HG02938 (cell line): ENCODE measurements around the gene CISD1.
A peak's percentile ranks its signal among the peaks of the same experiment; 100 is the strongest.
"Not testable (repeated sequence)": the region's sequence is repeated elsewhere in the genome, so short reads cannot be mapped to it uniquely, and the experiment has no call there.

Experiments
- ATAC-seq: cut with Tn5 transposase; IDR thresholded peaks from one replicate; pipeline ENCODE4 v1.9.1; 2021; ENCODE audit warnings: mild to moderate bottlenecking, moderate library complexity; ENCODE audit not compliant: unreplicated experiment

The CISD1 gene

DNA sequence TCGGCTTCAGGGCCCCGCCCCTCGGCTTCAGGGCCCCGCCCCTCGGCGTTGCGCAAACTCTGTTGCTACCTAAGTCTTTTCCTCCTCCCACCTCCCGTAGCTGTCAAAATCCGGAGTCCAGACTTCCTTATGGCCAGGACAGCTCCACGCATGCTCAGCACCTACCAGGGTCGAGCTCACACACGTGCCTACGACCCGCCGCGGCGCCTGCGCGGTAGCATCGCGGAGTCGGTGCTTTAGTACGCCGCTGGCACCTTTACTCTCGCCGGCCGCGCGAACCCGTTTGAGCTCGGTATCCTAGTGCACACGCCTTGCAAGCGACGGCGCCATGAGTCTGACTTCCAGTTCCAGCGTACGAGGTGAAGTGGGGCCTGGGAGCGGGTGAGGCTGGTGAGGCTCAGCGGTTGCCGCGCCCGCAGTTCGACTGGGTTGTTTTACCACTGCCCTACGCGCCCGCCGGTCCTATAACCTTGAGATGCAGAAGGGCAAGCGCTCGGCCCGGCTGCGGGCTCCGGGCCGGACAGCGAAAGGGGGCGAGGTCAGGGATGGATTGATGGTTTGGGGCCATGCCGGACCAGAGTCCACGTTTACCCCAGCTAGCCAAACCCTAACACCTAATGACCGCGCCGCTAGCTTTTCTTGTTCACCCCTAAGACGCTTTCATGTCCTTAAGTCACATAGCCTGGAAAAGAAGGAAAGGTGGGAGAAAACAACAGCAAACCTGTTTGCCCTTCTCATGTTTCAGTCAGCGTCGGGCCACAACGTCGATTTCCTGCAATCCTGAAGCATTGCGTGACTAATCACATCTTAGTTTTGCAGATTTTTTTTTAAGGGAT lies at the start of gene CISD1:
CISD1 (plus strand) TSS at position 217 of the 836 bp plus-strand sequence; CDS start at position 329, 112 bp downstream.
- peak; percentile 61 for ATAC-seq

DNA sequence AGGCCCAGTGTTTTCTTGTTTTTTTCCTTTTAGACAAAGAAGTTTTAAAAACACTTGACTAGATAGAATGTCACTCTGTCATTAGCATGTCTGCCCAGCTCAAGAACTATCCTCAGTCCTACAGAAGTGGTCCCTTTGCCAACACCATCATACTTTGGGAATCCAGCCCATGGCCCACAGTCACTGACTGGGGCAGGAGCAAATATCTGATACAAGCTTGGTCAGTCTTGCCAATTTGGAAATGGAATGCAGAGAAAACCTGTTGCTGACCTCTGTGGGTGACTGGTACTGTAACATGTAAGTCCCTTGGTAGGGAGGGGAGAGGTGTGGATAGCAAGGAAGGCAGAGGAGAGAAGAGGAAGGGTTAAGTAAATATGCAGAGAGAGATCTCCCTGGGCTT lies 49.1 kb upstream of the CISD1 start:
- no peak for ATAC-seq

DNA sequence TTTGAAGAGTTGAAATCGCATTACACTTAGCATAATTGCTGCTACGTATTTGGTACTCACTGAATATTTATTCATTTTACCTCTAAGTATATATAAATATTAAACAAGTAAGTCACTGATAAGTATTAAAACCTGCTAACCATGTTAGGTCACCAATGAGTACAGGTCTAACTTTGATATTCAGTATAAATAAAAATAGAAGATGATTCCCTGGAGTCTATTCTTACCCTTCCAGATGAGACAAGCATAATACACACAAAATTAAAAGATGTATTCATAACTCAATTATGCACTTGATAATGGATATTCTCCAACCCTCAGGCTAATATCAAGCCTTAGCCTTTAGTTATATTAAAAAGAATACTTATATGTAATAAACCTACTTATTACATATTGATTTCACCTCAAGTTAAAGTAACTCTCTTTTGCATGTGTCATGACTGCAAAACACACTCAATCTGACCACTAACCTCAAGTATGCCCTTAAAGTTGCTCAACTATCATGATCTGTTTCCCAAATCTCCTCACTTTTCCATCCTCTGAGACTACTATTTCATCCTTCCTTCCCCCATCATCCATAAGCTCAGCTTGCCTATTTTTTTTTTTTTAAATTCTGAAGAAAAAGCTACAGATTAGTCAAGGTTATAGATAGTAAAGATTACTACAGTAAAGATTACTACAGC lies 48.1 kb upstream of the CISD1 start:
- no peak for ATAC-seq

DNA sequence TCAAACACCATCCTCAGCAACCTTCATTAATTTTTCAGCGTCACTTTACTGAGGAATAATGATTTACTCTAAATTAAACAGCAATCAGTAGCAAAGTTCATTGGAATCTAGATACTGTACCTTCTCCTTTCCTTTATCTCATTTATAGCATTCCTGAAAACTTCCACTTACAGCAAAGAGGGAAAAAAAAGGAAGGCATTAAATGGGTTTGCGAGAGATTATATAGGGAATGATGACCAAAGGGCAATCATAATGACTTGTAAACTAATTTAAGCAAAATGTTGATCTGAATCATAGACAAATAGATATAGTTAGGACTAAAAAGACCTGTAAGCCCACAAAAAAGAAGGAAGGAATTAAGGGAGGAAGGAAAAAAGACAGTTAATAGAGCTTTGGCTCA lies 43.3 kb upstream of the CISD1 start:
- no peak for ATAC-seq

DNA sequence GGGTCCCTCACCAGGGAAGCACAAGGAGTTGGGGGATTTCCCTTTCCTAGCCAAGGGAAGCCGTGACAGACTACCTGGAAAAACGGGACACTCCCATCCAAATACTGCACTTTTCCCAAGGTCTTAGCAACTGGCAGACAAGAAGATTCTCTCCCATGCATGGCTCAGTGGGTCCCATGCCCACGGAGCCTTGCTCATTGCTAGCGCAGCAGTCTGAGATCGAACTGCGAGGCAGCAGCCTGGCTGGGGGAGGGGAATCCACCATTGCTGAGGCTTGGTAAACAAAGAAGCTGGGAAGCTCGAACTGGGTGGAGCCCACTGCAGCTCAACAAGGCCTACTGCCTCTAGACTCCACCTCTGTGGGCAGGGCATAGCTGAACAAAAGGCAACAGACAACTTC lies 39.1 kb upstream of the CISD1 start:
- ATAC-seq, result not testable (repeated sequence)

DNA sequence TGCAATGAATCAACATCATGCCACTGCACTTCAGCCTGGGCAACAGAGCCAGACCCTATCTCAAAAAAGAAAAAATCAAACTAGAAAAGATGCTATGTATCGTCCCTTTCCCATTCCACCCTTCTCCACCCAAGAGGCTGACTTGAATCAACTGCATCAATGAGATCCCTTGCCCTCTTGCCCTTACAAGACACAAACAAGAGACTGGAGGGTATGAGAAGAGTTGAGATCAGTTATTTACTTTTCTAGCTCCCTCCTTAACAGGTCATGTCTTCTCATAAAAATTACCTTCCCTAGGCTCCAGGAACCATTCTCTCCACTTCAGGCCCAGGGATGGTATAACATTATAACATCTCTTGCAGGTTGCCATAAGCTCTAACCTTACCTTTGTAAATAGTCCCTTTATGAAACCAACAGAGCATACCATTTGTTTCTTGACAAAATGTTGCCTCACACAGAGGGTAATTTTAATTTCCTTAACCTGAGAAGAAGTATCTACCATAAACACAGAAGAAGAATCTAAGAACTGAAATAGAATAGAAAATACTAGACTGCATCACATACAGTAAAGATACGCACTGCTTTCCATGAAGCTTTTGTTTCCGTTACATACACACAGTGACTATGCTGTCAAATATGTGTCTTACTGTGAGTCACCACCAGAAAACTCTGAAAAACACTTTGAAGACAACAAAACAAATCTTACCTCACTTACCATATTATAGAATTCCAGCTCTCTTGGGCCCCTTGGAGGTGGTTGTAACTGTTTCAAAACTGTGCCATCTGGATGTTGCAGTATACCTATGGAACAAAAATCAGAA lies 31.7 kb upstream of the CISD1 start:
- ATAC-seq, result no peak

DNA sequence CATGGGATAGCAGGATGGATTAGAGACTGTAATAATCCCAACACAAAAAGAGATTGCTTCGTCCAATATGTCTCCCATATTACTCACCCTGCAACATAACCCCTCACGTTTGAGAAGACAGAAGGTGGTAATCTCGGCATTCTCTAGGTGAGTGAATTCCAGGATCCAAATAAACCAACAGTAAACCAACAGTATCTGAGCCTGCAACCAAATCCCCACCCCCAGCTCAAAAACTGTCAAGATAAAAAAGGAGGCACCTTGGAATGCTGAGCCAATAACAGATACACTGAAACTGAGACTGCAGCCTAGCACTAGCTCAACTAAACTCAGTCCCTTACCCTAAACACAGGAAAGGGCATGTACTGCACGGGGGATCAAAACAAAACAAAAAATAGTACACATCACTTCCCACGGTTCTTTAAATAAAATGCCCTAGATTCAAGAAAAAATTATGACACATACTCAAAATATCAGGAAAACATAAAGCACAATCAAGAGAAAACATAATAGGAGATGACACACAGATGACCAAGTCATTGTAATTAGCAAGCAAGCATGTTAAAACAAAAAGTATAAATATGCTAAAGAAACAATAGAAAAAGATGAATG lies 29.3 kb upstream of the CISD1 start:
- ATAC-seq, result no peak

DNA sequence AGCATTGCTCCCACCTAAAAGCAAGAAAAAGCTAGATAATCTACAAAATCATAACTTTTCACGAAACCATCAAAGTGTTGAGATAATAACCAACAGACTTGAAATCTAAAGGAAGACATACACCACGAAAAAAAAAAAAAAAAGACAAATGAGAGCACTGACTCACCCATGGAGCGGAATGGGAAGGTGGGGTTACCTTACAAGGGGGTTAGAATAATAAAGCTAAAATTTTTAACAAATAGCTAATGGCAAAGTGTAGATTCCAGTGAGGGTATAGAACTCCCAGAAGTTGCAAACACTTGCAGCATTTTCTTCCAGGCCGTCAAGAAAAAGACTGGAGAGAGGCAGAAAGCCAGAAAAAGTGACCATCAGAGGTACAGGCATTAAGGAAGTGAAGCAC lies 28.4 kb upstream of the CISD1 start:
- no peak for ATAC-seq

DNA sequence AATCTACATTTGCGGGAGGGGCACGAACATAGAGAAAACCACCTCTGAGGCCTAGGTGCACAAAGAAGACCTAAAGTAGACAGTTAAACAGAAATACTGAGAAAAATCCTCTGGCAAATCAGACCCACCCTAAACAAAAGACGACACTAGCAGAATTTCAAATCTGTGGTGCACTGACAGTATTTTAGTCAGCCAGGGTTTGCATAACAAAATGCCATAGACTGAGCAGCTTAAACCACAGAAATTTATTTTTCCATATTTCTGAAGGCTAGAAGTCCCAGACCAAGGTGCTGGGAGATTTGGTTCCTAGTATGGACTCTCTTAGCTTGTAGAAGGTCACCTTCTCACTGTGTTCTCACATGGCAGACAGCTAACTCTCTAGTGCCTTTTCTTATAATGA lies 27.6 kb upstream of the CISD1 start:
- ATAC-seq, result no peak

DNA sequence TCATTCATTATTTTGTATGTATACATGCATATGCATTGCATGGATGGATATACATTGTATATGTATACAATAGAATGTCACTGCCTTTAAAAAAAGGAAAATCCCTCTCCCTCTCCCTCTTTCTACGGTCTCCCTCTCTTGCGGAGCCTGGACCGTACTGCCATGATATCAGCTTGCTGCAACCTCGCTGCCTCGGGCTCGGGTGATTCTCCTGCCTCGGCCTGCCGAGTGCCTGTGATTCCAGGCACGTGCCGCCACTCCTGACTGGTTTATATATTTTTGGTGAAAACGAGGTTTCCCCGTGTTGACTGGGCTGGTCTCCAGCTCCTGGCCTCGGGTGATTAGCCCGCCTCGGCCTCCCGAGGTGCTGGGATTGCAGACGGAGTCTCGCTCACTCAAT lies 25.7 kb upstream of the CISD1 start:
- no peak for ATAC-seq

DNA sequence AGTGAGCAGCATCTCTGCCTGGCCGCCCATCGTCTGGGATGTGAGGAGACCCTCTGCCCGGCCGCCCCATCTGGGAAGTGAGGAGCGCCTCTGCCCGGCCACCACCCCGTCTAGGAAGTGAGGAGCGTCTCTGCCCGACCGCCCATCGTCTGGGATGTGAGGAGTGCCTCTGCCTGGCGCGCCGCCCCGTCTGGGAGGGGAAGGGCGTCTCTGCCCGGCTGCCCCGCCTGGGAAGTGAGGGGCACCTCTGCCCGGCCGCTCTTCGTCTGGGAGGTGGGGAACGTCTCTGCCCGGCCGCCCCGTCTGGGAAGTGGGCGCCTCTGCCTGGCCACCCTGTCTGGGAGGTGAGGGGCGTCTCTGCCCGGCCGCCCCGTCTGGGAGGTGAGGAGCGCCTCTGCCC lies 25.2 kb upstream of the CISD1 start:
- not testable (repeated sequence) for ATAC-seq

DNA sequence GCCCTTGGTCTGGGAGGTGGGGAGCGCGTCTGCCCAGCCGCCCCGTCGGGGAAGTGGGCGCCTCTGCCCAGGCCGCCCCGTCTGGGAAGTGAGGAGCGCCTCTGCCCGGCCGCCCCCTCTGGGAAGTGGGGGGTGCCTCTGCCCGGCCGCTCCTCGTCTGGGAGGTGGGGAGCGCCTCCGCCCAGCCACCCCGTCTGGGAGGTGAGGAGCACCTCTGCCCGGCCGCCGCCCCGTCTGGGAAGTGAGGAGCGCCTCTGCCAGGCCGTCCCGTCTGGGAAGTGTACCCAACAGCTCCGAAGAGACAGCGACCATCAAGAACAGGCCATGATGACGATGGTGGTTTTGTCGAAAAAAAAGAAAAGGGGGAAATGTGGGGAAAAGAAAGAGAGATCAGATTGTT lies 24.7 kb upstream of the CISD1 start:
- not testable (repeated sequence) for ATAC-seq

DNA sequence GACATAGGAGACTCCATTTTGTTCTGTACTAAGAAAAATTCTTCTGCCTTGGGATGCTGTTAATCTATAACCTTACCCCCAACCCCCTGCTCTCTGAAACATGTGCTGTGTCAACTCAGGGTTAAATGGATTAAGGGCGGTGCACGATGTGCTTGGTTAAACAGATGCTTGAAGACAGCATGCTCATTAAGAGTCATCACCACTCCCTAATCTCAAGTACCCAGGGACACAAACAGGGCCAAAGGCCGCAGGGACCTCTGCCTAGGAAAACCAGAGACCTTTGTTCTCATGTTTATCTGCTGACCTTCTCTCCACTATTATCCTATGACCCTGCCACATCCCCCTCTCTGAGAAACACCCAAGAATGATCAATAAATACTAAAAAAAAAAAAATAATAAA lies 24.3 kb upstream of the CISD1 start:
- ATAC-seq, result not testable (repeated sequence)

DNA sequence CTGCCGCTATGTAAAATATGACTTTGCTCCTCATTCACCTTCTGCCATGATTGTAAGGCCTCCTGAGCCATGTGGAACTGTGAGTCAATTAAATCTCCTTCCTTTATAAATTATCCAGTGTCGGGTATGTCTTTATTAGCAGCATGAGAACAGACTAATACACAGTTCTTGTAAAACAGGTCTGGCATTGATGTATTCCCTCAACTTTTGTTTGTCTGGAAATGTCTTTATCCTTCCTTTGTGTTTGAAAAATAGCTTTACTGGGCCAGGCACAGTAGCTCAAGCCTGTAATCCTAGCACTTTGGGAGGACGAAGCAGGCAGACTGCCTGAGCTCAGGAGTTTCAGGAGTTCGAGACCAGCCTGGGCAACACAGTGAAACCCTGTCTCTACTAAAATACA lies 15.8 kb upstream of the CISD1 start:
- ATAC-seq, result no peak

DNA sequence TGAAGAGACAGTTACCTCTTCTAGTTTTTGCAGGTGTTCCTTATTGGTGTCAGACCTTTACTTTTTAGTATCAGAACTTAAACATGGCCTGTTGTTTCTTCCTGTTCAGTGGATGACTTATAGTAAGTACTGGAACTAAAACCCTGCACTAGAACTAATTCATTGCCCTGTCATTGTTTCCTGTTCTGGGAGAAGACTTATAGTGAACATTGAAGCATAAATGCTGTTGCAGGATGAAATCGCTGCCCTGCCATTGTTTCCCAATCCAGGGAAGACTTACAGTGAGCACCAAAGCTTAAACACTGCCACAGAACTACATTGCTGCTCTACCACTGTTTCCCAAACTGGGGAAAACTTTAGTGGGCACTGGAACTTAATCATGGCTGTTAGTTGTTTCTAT lies 14.3 kb upstream of the CISD1 start:
- no peak for ATAC-seq

DNA sequence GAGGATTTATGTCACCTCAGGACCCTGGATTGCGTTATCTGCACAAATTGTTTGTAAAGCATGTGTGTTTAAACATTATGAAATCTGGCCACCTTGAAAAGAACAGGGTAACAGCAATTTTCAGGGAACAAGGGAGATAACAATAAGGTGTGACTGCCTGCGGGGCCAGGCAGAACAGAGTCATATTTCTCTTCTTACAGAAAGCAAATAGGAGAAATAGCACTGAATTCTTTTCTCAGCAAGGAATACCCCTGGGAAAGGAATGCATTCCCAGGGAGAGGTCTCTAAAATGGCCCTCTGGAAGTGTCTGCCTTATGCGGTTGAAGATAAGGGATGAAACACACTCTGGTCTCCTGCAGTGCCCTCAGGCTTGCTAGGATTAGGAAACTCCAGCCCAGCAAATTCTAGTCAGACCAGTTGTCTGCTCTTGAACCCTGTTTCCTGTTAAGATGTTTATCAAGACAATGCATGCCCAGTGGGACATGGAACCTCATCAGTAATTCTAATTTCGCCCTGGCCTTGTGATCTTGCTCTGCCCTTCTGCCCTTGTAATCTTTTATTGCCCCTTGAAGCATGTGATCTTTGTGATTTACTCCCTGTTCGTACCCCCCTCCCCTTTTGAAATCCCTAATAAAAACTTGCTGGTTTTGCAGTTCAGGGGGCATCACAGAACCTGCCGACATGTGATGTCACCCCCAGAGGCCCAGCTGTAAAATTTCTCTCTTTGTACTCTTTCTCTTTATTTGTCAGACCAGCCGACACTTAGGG lies 12.8 kb upstream of the CISD1 start:
- not testable (repeated sequence) for ATAC-seq

DNA sequence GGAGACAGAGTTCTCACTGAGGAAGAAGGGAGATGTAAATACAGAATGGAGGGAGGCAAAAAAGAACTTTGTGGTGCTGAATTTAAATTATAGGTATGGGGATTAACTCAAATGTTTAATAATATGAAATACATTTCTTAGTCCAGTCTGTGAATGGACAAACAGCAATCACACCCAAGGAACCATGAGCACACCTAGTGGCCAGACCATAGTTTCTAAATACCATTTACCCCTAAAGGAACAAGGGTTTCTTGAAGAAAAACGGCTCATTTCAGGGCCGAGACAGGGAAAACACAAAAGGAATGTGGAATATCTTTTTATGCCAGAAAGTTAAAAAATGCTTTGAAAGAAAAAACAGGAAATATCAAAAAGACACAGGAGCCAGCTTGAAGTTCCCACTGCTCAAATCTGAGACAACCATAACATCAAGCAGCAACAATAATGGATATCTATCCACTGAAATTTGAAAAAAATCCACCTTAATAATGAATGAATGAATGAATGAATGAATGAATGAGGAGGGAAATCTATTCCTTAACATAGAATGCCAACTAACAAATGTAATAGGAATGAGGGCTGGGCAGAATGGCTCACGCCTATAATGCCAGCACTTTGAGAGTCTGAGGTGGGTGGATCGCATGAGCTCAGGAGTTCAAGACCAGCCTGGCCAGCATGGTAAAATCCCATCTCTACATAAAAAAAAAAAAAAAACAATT lies 9.8 kb upstream of the CISD1 start:
- ATAC-seq, result no peak

DNA sequence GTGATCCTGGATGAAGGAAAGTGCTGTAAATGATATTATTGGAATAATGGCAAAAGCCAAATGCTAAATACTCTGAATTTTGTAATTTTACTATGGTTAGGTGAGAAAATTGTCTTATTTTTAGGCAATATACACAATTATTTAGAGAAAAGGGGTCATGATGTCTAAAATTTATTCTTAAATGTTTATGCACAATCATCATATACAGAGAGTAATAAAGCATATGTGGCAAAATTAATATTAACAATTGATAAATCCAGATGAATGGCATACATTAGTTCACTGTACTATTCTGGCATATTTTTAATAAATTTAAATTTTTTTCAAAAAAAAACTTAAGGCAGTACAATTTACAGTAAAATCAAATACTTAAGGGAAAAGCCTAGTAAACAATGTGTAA lies 8.6 kb upstream of the CISD1 start:
- ATAC-seq, result no peak

DNA sequence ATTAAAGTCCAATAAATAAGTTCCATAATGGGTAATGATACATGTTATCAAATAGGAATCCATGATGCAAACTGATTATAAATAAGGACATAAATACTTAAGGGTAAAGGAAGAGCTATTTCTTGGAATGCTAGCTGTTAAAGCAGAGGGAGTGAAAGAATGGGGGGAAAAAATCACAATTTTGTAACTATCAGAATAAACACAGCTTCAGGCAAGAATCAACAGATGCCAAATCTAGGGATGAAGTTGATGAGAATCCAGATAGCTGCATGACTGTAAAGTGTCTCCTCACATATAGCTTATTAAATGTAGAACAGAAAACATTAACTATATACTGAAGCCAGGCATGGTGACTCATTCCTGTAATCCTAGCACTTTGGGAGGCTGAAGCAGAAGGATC lies 6.2 kb upstream of the CISD1 start:
- ATAC-seq, result no peak

DNA sequence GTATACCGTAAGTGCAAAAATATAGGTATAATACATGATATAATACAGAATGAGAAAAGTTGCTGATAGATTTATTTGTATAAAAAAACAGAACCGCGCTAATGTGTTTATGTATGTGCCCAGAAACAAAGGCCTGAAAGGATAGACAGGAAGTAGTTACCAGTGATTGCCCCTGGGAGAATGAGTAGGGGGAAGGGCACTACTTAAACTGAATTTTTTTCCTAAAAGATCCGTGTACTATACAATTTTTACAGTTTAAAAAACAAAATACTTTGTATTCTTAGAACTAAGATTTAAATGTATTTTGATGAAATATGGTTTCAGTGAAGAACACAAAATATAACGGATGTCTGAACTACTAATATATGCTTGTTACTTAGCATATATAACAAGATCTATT lies 4.2 kb upstream of the CISD1 start:
- no peak for ATAC-seq
